GM21367 (cell line): ENCODE results near the gene CHST13.

Source experiments
- ATAC-seq: cut with Tn5 transposase; IDR thresholded peaks from one replicate; pipeline ENCODE4 v1.9.1; 2021; ENCODE audit not compliant: unreplicated experiment

CHST13 gene

GRCh38 chr3:126523745-126524428, at the start of gene CHST13:
Gene CHST13 (plus strand): TSS chr3:126524155. CDS start chr3:126524333, 178 bp downstream.
- ATAC-seq, result no peak

GRCh38 chr3:126474498-126475412, 49.2 kb upstream of the CHST13 start:
- peak; percentile 16 for ATAC-seq

- peak; percentile 81 for ATAC-seq
Observed at GRCh38 chr3:126475413-126476114, 48.4 kb upstream of the CHST13 start, which contains the start of gene ZXDC. Gene ZXDC (minus strand): TSS chr3:126475891. CDS start chr3:126475865, 26 bp downstream.

GRCh38 chr3:126476166-126477060, 47.5 kb upstream of the CHST13 start:
- peak; percentile 20 for ATAC-seq

- ATAC-seq, result no peak
Observed at GRCh38 chr3:126477061-126477380, 46.9 kb upstream of the CHST13 start.

- no peak for ATAC-seq
Observed at GRCh38 chr3:126478581-126479310, 45.2 kb upstream of the CHST13 start.

- ATAC-seq, result no peak
Observed at GRCh38 chr3:126479642-126480041, 44.3 kb upstream of the CHST13 start.

- no peak for ATAC-seq
Observed at GRCh38 chr3:126480206-126480605, 43.7 kb upstream of the CHST13 start.

- no peak for ATAC-seq
Observed at GRCh38 chr3:126480861-126481260, 43.1 kb upstream of the CHST13 start.

GRCh38 chr3:126481808-126482502, 42.0 kb upstream of the CHST13 start:
- ATAC-seq, result no peak

- no peak for ATAC-seq
Observed at GRCh38 chr3:126482503-126483255, 41.3 kb upstream of the CHST13 start.

GRCh38 chr3:126483321-126483761, 40.6 kb upstream of the CHST13 start:
- no peak for ATAC-seq

GRCh38 chr3:126484148-126484547, 39.8 kb upstream of the CHST13 start:
- no peak for ATAC-seq

GRCh38 chr3:126484662-126485061, 39.3 kb upstream of the CHST13 start:
- no peak for ATAC-seq

GRCh38 chr3:126485176-126485897, 38.6 kb upstream of the CHST13 start:
- no peak for ATAC-seq

GRCh38 chr3:126485956-126486355, 38.0 kb upstream of the CHST13 start:
- no peak for ATAC-seq

- no peak for ATAC-seq
Observed at GRCh38 chr3:126486360-126486847, 37.6 kb upstream of the CHST13 start.
